Right lung (tissue), 5 donors: Measurements from ENCODE around the gene ZRANB1. TPM values are rescaled to one million over a fixed set of nuclear protein-coding genes. Genes with fewer than 3 reads are reported as not detected.

ENCODE experiments used
- DNase-seq, 2 donors: peaks; one replicate each; pipeline ENCODE4 v3.0.0-alpha.2; 2013
- polyA plus RNA-seq, 5 donors: library from polyadenylated mRNA; unstranded; fragments of 120-200 nt; gene quantifications; one replicate each; pipeline versions ENCODE4 v1.2.1 to v1.2.3, GENCODE V29; 2013; ENCODE audit warnings: inconsistent platforms in 1 of 5, low replicate concordance in 1 of 5; ENCODE audit not compliant: insufficient read length in 5 of 5, insufficient read depth in 1 of 5

Gene ZRANB1
- polyA plus RNA-seq, 5 donors: 23.1 to 31.2 (median 28.3) TPM

DNA sequence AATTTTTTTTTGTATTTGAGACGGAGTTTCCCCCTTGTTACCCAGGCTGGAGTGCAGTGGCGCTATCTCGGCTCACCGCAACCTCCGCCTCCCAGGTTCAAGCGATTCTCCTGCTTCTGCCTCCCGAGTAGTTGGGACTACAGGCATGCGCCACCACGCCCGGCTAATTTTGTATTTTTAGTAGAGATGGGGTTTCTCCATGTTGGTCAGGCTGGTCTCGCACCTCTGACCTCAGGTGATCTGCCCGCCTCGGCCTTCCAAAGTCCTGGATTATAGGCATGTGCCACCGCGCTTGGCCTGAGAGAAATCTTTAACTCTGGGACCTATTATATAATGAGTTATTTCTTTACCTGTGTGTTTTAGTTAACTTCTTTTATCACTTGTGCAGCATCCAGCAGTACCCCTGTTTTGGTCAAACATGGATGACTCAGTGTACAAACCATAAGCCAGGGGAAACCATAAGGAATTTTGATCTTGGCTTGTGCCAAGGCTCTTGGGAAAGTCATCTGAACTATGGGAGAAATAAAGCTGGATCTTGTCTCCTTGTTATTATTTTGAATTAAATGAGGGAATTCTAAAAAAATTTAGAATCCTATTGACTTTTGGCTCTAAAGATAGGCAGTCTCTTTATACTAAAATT is 23.6 kb upstream of the ZRANB1 start:
- DNase-seq: no peak

DNA sequence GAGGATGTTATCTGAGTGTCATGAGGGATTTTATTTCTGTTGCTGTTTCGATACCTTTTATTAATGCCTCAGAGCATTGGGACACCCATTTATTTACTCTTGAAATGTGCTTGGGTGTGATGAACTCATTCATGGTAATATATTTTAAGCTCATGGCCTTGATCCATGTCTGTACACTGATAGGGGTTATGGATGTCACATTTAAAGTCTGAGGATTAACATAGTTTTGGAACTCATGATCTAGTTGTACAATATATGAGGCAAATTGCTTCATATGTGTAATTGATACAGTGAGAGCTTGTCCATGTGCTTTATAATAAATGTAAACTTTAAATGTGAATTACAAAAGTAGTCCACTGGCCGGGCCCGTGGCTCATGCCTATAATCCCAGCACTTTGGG is 23.0 kb upstream of the ZRANB1 start:
- DNase-seq: no peak

DNA sequence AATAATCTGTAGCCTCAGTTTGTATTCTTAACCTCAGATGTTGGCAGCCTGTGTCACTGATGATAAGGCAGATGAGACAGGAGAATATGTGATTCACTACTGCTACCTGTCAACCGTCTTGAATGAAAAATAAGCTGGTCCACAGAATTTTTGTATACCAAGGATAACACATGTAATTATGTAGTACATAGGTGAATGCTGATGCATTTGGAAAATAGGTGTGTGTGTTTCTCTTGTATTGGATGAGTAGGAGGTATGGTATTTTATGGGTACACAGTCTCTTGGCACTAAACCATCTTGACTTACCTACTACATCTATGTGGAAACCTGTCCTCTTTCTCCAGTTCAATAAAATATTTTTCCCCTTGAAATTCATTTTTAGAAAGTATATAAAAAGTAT is 20.7 kb upstream of the ZRANB1 start:
- DNase-seq: no peak

DNA sequence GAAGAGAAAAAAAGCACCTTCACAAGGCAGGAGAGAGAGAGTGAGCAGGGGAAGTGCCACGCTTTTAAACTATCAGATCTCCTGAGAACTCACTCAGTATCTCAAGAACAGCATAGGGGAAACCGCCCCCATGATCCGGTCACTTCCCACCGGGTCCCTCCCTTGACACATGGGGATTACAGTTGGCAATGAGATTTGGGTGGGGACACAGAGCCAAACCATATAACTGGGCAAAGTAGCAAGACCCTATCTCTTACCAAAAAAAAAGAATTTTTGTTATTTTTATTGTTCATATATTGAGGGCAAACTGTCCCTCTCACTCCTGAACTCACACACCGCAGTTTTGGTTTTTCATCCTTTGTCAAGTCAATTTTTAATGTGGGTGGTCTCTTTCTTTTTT is 18.2 kb upstream of the ZRANB1 start:
- no peak for DNase-seq

DNA sequence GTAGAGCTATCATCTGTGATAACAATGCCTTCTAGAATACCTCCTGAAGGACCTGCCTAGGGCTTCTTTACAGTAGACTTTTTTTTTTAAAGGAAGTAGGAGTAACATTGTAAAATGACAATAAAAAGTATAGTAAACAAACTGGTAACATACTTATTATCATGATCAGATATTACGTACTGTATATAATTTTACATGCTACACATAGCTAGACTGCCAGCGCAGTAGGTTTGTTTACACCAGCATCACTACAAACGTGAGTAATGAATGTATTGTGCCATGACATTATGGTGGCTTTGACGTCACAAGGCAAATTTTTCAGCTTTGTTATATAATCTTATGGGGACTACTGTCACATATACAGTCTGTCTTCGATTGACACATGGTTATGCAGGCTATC is 15.4 kb upstream of the ZRANB1 start:
- DNase-seq: no peak

DNA sequence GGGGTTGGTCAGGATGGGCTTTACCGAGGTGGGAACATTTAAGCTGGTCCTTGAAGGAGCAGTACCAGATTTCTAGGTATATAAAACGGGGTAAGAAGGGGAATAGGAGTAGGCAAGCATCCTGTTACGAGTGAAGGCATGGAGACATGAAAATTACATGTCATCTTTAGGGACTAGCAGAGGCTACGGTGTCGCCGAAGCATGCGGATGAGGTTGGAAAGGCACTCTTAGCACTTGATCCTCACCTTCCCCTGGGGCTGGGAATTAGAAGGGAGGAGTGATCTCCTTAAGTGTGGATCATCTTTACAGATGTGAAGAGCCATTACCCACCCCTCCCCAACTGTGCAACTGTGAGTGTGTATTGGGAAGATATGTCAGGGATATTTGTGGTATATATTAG is 13.8 kb upstream of the ZRANB1 start:
- DNase-seq: no peak

DNA sequence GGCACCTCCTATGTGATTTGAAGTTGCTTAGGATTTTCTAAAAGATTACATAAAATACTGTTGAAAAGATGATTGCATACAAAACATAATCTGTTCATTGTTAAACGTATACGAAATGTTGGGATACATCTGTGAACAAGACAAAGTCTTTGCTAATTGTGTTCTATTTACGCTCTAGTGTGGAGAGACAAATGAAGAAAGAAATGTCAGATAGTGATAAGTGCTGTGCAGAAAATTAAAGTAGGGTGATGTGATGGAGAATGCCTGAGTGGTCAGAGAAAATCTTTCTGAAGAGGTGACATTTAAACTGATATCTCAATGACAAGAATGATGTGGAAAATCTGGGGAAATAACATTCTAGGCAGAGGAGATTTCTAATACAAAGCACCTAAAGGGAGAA is 13.4 kb upstream of the ZRANB1 start:
- no peak for DNase-seq

DNA sequence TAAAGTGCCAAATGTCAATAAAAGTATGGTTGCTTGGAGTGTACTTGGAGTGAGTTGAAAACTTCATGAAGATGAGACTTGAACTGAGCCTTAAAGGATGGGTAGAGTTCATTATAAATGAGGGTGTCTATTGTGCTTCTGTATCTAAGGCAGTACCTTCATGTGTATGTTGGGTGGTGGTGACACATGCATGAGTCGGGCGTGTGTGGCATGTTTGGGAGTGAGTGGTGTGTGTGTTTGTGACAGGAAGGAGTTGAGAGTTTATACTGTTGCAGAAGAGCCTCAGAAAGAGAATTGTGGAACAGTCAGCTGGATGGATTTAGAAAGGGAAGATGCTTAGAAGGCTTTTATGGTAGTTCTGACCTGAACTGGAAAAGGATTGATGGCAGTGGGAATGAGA is 6.0 kb upstream of the ZRANB1 start:
- DNase-seq: no peak

DNA sequence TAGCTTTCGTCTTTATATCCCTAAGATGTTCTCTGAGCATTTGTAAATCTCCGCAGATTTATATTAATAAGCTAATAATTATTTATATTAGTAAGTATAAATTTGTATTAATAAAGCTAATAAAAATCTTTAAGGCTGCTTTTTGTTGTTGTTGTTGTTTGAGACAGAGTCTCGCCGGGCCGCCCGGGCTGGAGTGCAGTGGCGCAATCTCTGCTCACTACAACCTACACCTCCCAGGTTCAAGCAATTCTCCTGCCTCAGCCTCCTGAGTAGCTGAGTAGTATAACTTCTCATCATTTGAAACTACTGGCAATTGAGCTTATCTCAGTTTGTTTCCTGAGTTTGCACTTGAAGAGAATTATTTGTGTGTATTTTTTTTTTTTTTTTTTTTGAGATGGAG is 5.1 kb upstream of the ZRANB1 start:
- DNase-seq: no peak

DNA sequence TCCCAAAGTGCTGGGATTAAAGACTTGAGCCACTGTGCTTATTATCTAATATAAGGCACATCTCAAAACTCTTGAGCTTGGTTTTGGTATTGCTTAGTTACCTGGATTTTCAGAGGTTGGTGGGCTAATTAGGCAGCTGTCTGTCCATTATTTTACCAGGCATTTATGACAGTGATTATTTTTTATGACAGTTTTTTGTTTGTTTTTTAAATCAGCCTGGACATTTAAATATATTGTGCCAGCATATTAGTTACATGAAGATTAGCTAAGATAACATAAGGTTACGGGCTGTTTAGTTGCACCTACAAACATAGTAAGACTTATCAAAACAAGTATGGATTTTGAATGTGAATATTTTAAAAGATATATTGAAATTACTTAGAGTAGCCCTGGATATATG is 2.6 kb upstream of the ZRANB1 start:
- no peak for DNase-seq

DNA sequence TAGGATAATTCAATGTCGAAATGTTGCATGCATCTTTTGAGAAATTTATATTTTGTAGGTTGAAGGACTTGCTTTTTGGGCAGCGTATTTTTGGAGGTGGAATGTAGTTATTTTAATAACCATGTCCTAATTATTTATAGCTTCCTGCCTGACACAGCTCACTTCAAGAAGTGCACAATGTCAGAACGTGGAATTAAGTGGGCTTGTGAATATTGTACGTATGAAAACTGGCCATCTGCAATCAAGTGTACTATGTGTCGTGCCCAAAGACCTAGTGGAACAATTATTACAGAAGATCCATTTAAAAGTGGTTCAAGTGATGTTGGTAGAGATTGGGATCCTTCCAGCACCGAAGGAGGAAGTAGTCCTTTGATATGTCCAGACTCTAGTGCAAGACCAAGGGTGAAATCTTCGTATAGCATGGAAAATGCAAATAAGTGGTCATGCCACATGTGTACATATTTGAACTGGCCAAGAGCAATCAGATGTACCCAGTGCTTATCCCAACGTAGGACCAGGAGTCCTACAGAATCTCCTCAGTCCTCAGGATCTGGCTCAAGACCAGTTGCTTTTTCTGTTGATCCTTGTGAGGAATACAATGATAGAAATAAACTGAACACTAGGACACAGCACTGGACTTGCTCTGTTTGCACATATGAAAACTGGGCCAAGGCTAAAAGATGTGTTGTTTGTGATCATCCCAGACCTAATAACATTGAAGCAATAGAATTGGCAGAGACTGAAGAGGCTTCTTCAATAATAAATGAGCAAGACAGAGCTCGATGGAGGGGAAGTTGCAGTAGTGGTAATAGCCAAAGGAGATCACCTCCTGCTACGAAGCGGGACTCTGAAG is 620 bp downstream of the ZRANB1 start:
- DNase-seq: no peak

DNA sequence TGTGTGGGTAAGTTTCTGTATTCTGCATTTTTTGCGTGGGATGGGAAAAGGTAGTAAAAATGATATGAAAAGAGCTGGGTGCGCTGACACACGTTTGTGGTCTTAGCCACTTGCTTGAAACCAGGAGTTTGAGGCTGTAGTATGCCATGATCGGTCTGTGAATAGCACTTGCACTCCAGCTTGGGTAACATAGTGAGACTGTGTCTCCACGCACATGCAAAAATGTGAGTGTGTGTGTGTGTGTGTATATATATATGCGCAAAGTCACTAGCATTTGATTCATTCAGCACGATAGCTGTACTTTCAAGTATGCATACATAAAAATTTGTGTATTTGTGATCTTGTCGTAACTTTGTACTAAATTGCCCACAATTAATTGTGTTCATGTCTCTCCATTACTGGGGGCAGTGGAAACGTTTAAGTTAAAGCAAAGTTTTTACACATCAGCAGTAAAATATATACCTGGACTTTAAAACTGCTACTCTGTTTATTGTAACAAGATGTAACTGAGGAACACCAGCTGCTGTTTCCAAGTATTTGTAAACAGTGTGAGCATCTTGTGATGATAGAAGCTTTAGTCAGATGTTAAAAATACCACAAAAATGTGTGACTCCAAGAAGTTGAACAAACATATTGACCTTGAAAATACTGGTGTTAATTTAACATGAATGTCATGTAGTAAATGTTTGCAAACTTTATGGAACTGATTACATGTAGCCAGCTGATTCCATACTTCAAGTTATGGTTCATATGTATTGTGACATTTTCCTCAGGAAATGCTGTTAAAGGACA is 1.6 kb downstream of the ZRANB1 start:
- peak in 1 of 2 donors; percentile 20 for DNase-seq

DNA sequence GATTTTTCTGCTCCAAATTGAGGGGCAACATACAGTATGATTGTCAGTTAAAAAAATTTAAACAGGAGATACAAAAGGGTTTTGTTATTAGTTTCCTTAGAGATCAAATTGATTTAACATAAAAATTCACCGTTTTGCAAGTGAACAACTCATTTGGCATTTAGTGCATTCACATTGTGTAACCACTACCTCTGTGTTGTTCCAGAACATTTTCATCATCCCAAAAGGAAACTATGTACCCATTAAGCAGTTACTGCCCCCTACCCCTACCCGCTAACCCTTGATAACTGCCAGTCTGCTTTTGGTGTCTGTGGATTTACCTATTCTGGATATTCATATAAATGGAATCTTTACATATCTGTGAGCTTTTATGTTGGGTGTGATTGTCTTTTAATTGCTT is 3.1 kb downstream of the ZRANB1 start:
- DNase-seq: no peak

DNA sequence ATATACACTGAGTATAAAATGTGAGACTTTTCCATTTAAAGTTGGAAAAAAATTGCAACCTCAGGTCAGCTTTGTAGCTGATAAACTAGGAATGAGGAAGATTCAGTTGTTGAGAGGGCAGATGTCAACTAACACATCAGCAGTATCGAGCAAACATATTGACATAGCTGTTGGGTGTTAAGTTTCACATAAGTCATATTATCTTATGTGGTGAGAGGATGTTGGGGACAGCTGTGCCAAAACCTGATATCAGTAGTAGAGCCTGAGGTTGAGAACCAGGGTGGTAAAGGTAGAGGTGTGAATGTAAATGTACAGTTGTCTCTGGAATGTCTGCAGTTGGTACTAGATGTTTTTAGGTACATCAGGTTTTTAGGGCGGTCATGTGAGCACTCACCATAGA is 5.0 kb downstream of the ZRANB1 start:
- DNase-seq: no peak

DNA sequence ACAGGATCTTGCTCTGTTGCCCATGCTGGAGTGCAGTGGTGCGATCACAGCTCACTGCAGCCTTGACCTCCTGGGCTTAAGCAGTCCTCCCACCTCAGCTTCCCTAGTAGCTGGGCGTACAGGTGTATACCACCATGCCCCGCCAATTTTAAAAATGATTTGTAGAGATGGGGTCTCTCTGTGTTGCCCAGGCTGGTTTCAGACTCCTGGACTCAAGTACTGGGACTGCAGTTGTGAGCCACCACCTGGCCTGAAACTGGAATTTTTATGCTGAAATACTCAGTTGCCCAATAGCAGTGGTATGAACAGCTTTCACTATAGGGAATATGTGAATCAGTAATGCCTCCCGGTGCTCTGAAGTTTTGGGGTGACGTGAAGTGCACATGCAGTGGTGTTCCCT is 7.6 kb downstream of the ZRANB1 start:
- no peak for DNase-seq

DNA sequence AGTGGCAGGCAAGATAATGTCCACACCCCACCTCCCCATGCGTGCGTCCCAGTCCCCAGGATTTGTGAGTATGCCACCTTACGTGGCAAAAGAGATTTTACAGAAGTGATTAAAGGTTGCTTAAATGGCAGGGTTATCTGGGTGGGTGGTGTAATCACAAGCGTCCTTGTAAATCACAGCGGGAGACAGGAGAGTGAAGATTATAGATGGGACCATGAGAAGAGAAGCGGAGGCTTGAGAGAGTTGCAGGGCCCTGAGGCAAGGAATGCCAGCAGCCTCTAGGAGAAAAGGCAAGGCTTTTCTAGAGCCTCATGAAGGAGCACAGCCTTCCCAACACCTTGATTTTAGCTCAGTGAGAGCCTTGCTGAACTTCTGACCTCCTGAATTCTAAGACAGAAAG is 10.2 kb downstream of the ZRANB1 start:
- no peak for DNase-seq

DNA sequence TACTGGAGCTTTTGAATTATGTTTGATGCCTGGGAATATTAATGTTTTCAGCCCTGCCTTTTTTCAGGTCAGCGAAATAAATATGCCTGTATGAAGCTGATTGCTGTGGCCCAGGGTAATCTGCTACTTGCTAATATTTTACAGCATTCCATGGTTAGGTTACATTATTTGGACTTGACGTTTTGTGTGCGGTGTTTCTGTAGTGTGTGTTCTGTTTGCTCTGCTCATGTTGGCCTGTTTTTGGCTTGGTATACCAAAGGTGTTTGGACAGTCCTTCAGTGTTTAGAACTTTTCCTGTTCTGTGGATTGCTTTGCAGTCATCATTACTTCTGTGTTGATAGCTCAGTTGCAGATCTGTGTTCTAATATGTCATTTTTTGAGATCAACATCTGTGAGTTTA is 11.5 kb downstream of the ZRANB1 start:
- no peak for DNase-seq

DNA sequence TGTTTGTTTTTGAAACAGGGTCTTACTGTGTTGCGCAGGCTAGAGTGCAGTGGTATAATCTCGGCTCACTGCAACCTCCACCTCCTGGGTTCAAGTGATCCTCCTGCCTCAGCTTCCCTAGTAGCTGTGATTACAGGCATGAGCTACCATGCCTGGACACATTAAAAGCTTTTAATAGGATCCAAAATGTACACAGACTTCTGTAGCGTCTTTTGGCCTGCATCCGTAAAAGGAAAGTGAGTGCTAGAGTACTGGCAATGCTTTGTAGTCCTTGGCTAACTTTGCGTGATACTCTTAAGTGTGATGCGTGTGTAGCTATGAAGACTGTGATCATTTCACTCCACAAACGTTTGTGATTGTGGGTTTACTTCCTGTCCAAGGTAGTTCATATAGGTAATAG is 13.3 kb downstream of the ZRANB1 start:
- DNase-seq: no peak

DNA sequence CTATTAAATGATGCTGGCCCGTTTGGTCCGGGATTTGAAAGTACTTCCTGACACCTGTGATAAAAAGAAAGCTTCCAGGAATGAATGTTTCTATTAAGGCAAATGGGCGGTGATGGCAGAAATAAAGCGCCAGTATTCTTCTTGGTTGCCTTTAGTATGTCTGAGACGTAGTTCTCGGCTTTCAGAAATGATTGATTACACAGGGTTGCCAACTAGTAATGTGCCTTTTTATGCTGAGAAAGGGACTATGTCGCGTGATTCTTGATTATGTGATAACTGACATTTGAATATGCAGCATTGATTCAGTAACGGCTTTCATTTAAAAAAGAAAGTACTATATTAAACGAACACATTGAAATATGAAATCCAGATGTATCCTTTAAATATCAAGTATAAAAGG is 13.9 kb downstream of the ZRANB1 start:
- DNase-seq: peak; percentile 65 to 69

DNA sequence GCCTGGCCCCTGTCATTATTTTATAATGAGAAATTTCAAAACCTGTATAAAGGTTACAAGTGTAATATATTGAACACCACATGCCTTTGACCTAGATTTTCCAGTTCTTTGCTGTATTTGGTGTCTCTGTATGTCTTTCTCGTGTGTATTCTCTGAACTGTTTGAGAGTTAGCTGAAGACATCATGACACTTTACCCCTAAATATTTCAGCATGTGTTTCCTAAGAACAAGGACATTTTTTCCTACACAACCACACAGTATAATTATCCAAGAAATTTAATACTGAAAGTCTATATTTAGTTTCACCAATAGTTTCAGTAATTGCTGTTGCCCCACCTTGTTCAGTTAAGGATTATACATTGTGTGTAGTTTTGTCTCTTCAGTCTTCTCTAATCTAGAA is 14.8 kb downstream of the ZRANB1 start:
- DNase-seq: no peak

DNA sequence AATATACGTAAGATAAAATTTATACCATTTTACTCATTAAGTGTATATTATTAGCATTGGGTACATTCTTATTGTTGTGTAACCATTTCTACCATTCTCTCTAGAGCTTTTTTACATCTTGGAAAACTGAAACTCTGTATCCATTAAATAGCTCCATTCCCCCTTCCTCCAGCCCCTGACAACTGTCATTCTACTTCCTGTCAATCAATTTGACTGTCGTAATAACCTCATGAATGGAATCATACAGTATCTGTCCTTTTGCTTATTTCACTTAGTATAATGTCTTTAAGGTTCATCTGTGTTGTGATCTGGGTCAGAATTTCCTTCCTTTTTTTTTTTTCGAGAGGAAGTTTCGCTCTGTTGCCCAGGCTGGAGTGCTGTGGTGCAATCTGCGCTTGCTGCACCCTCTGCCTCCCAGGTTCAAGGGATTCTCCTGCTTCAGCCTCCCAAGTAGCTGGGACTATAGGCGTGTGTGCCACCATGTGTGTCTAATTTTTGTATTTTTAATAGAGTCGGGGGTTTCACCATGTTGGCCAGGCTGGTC is 15.6 kb downstream of the ZRANB1 start:
- DNase-seq: no peak

DNA sequence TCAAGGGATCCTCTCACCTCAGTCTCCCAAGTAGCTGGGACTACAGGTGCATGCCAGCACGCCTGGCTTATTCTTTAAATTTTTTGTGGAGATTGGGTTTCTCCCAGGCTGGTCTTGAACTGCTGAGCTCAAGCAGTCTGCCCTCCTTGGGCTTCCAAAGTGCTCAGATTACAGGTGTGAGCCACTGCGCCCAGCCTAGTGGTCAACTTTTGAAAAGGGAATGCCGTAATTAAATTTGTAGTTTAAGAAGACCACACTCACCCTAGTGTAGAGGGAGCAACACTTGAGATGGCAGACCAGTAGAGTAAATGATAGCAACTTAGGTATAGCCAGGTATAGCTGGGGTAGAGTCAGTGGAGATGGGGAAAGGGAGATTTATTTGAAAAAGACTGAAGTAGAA is 17.6 kb downstream of the ZRANB1 start:
- no peak for DNase-seq

DNA sequence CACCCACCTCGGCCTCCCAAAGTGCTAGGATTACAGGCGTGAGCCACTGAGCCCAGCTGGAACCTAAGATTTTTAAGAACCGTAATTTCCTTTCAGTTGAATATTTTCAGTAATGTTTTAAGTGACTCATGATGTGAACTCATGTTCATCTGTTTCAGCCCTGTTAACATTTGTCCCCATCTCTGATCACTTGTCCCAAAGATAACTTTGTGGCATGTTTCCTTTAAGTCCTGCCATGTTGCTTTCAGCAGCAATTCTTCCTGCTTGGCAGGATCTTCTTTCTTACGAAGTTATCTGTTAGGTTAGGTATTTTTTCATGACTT is 19.3 kb downstream of the ZRANB1 start:
- DNase-seq: no peak
